HG02642 (cell line): ENCODE data around the gene PLCXD1.
"Not testable (repeated sequence)": the region's sequence is repeated elsewhere in the genome, so short reads cannot be mapped to it uniquely, and the experiment has no call there.

Experiments used
- ATAC-seq: cut with Tn5 transposase; IDR thresholded peaks from one replicate; pipeline ENCODE4 v1.9.1; 2021; ENCODE audit warnings: mild to moderate bottlenecking; ENCODE audit not compliant: unreplicated experiment, poor library complexity

PLCXD1 gene

GRCh38 chrX:281166-281999 is at the start of gene PLCXD1:
TSS of gene PLCXD1 (plus strand) at chrX:281381. CDS start at chrX:284188, 2,807 bp downstream.
- no peak for ATAC-seq

- ATAC-seq, result peak; percentile 97
Observed at GRCh38 chrX:231637-232277, 49.4 kb upstream of the PLCXD1 start.

GRCh38 chrX:232278-232655 is 48.9 kb upstream of the PLCXD1 start:
- peak; percentile 50 for ATAC-seq

GRCh38 chrX:236201-236600 is 45.0 kb upstream of the PLCXD1 start:
- not testable (repeated sequence) for ATAC-seq

- no peak for ATAC-seq
Observed at GRCh38 chrX:250965-251364, 30.2 kb upstream of the PLCXD1 start.

GRCh38 chrX:251396-252243 is 29.6 kb upstream of the PLCXD1 start:
- not testable (repeated sequence) for ATAC-seq

- no peak for ATAC-seq
Observed at GRCh38 chrX:252244-252956, 28.8 kb upstream of the PLCXD1 start.

GRCh38 chrX:252957-253291 is 28.3 kb upstream of the PLCXD1 start:
- no peak for ATAC-seq

- no peak for ATAC-seq
Observed at GRCh38 chrX:253451-254297, 27.5 kb upstream of the PLCXD1 start.

- ATAC-seq, result no peak
Observed at GRCh38 chrX:254630-255215, 26.5 kb upstream of the PLCXD1 start.

- ATAC-seq, result no peak
Observed at GRCh38 chrX:255923-256331, 25.3 kb upstream of the PLCXD1 start.

- not testable (repeated sequence) for ATAC-seq
Observed at GRCh38 chrX:257054-257453, 24.1 kb upstream of the PLCXD1 start.

GRCh38 chrX:257681-258289 is 23.4 kb upstream of the PLCXD1 start:
- ATAC-seq, result no peak

- no peak for ATAC-seq
Observed at GRCh38 chrX:258291-259040, 22.7 kb upstream of the PLCXD1 start.

GRCh38 chrX:259692-260355 is 21.4 kb upstream of the PLCXD1 start:
- ATAC-seq, result no peak

- ATAC-seq, result no peak
Observed at GRCh38 chrX:261167-261918, 19.8 kb upstream of the PLCXD1 start.

- no peak for ATAC-seq
Observed at GRCh38 chrX:261919-262352, 19.2 kb upstream of the PLCXD1 start.
